Fibroblast of pulmonary artery (primary cell): ENCODE results near the gene DDAH1.

Source experiments
- DNase-seq: peaks from one replicate; pipeline ENCODE4 v3.0.0-alpha.2; 2010; ENCODE audit warnings: low read depth
- H3K4me3 ChIP-seq: replicated peaks from 2 replicates; pipeline ENCODE4 v1.5.1; 2011; ENCODE audit warnings: low read depth, mild to moderate bottlenecking, control low read depth, low read length, moderate library complexity
- CTCF ChIP-seq: IDR thresholded peaks from 2 replicates; pipeline ENCODE4 v1.5.1; 2011; ENCODE audit warnings: mild to moderate bottlenecking, control low read depth, low read length, inconsistent platforms; ENCODE audit errors: missing control alignments

The DDAH1 gene

GRCh38 chr1:85484264-85484663, 19.3 kb upstream of the DDAH1 start:
- H3K4me3 ChIP-seq: no peak overlapping the region
- no peak for TF ChIP-seq CTCF
- DNase-seq: no peak

- no peak for TF ChIP-seq CTCF
Observed at GRCh38 chr1:85481688-85482087, 16.7 kb upstream of the DDAH1 start.

GRCh38 chr1:85480566-85480965, 15.6 kb upstream of the DDAH1 start:
- no peak overlapping the region for H3K4me3 ChIP-seq
- DNase-seq: no peak
- TF ChIP-seq CTCF: no peak

More at GRCh38 chr1:85481688-85482087, 16.7 kb upstream of the DDAH1 start:
- no peak overlapping the region for H3K4me3 ChIP-seq
- no peak for DNase-seq

- DNase-seq: no peak
- no peak for TF ChIP-seq CTCF
- no peak overlapping the region for H3K4me3 ChIP-seq
Observed at GRCh38 chr1:85479491-85479890, 14.5 kb upstream of the DDAH1 start.

- DNase-seq: no peak
- no peak overlapping the region for H3K4me3 ChIP-seq
- no peak for TF ChIP-seq CTCF
Observed at GRCh38 chr1:85478366-85478765, 13.4 kb upstream of the DDAH1 start.

GRCh38 chr1:85475055-85475454, 10.1 kb upstream of the DDAH1 start:
- TF ChIP-seq CTCF: no peak
- no peak for DNase-seq
- H3K4me3 ChIP-seq: no peak overlapping the region

- H3K4me3 ChIP-seq: no peak overlapping the region
- no peak for TF ChIP-seq CTCF
- peak; percentile 85 for DNase-seq
Observed at GRCh38 chr1:85473390-85473789, 8.4 kb upstream of the DDAH1 start.
